ENCODE data around the gene CREBBP.

CREBBP gene

GRCh38 chr16:3780570-3780969 lies 99.9 kb downstream of the CREBBP start:
- no peak for DNase-seq (ENCODE audit: extremely low read depth, insufficient read length)
- Histone ChIP-seq H3K36me3 (ENCODE audit: control insufficient read depth, insufficient read depth, low read length) (peaks cover 9% of the 10 kb centered on the region), H3K4me3 (replicated peaks; ENCODE audit: low read depth, low read length) (no peak overlapping the region), H3K27me3 (replicated peaks; ENCODE audit: control insufficient read depth, insufficient read depth, low read length) (no peaks in the 10 kb centered on the region)
- no peak for TF ChIP-seq CTCF (IDR thresholded peaks at IDR 0.05; ENCODE audit: insufficient read depth, low read length, poor library complexity, severe bottlenecking)

GRCh38 chr16:3776316-3776715 lies 104.2 kb downstream of the CREBBP start:
- H3K4me3 ChIP-seq (replicated peaks; ENCODE audit: low read depth, low read length), result no peak overlapping the region
- no peak for DNase-seq (ENCODE audit: extremely low read depth, insufficient read length)
- H3K27me3 ChIP-seq (replicated peaks; ENCODE audit: control insufficient read depth, insufficient read depth, low read length), result no peaks in the 10 kb centered on the region
- peaks cover 14% of the 10 kb centered on the region for H3K36me3 ChIP-seq (ENCODE audit: control insufficient read depth, insufficient read depth, low read length)
- TF ChIP-seq CTCF (IDR thresholded peaks at IDR 0.05; ENCODE audit: insufficient read depth, low read length, poor library complexity, severe bottlenecking), result no peak

- DNase-seq (ENCODE audit: extremely low read depth, insufficient read length), result no peak
- H3K36me3 ChIP-seq (ENCODE audit: control insufficient read depth, insufficient read depth, low read length), result peaks cover 18% of the 10 kb centered on the region
- H3K27me3 ChIP-seq (replicated peaks; ENCODE audit: control insufficient read depth, insufficient read depth, low read length), result no peaks in the 10 kb centered on the region
- no peak for TF ChIP-seq CTCF (IDR thresholded peaks at IDR 0.05; ENCODE audit: insufficient read depth, low read length, poor library complexity, severe bottlenecking)
- no peak overlapping the region for H3K4me3 ChIP-seq (replicated peaks; ENCODE audit: low read depth, low read length)
These were observed 105.7 kb downstream of the CREBBP start for GRCh38 chr16:3774819-3775218.

GRCh38 chr16:3774156-3774767 lies 106.3 kb downstream of the CREBBP start:
- H3K36me3 ChIP-seq (ENCODE audit: control insufficient read depth, insufficient read depth, low read length), result peaks cover 19% of the 10 kb centered on the region
- H3K27me3 ChIP-seq (replicated peaks; ENCODE audit: control insufficient read depth, insufficient read depth, low read length), result no peaks in the 10 kb centered on the region
- no peak overlapping the region for H3K4me3 ChIP-seq (replicated peaks; ENCODE audit: low read depth, low read length)
- no peak for TF ChIP-seq CTCF (IDR thresholded peaks at IDR 0.05; ENCODE audit: insufficient read depth, low read length, poor library complexity, severe bottlenecking)
- DNase-seq (ENCODE audit: extremely low read depth, insufficient read length), result no peak

GRCh38 chr16:3773663-3774062 lies 106.8 kb downstream of the CREBBP start:
- DNase-seq (ENCODE audit: extremely low read depth, insufficient read length), result no peak
- Histone ChIP-seq H3K36me3 (ENCODE audit: control insufficient read depth, insufficient read depth, low read length) (peaks cover 23% of the 10 kb centered on the region), H3K4me3 (replicated peaks; ENCODE audit: low read depth, low read length) (no peak overlapping the region), H3K27me3 (replicated peaks; ENCODE audit: control insufficient read depth, insufficient read depth, low read length) (no peaks in the 10 kb centered on the region)
- TF ChIP-seq CTCF (IDR thresholded peaks at IDR 0.05; ENCODE audit: insufficient read depth, low read length, poor library complexity, severe bottlenecking), result no peak

GRCh38 chr16:3771513-3771912 lies 109.0 kb downstream of the CREBBP start:
- H3K36me3 ChIP-seq (ENCODE audit: control insufficient read depth, insufficient read depth, low read length), result peaks cover 23% of the 10 kb centered on the region
- H3K27me3 ChIP-seq (replicated peaks; ENCODE audit: control insufficient read depth, insufficient read depth, low read length), result no peaks in the 10 kb centered on the region
- DNase-seq (ENCODE audit: extremely low read depth, insufficient read length), result no peak
- H3K4me3 ChIP-seq (replicated peaks; ENCODE audit: low read depth, low read length), result no peak overlapping the region
- no peak for TF ChIP-seq CTCF (IDR thresholded peaks at IDR 0.05; ENCODE audit: insufficient read depth, low read length, poor library complexity, severe bottlenecking)

All from GM06990 (cell line).